K562 (cell line): ENCODE results near the gene EEF2K. TPM values are rescaled to one million over a fixed set of nuclear protein-coding genes. Genes with fewer than 3 reads are reported as not detected.
A peak's percentile ranks its signal among the peaks of the same experiment; 100 is the strongest.

ENCODE experiments used
- ATF4 ChIP-seq: fragments of 450-650 bp; formaldehyde crosslinking; IDR thresholded peaks from 2 replicates; pipeline ENCODE4 v1.4.0; 2022; ENCODE audit warnings: mild to moderate bottlenecking, moderate library complexity
- BRCA1 ChIP-seq, 2 experiments: fragments of 450-650 bp in 1 of 2; sonication (generic) in 1 of 2; formaldehyde crosslinking in 1 of 2; IDR thresholded peaks; 2 replicates each; pipeline versions ENCODE4 v1.5.0 to v1.6.1; 2017 to 2020; ENCODE audit warnings: mild to moderate bottlenecking in 1 of 2, missing genetic modification reagents in 1 of 2
- ERF ChIP-seq: fragments of 450-650 bp; formaldehyde crosslinking; IDR thresholded peaks from 2 replicates; pipeline ENCODE4 v1.4.0; 2020; ENCODE audit warnings: mild to moderate bottlenecking, mixed read lengths
- EWSR1 ChIP-seq: fragments of 450-650 bp; IDR thresholded peaks from 2 replicates; pipeline ENCODE4 v1.6.1; 2018; ENCODE audit warnings: borderline replicate concordance, mild to moderate bottlenecking, low read depth, moderate library complexity; ENCODE audit not compliant: partially characterized antibody
- FOXK2 ChIP-seq, 2 experiments: fragments of 450-650 bp; IDR thresholded peaks in 1 of 2; conservative IDR thresholded peaks in 1 of 2; 2 replicates each; pipeline ENCODE4 v1.6.1; 2016; ENCODE audit warnings: low read depth in 2 of 2, mild to moderate bottlenecking in 1 of 2
- KDM1A ChIP-seq, 2 experiments: fragments of 450-650 bp; IDR thresholded peaks; 2 replicates each; pipeline ENCODE4 v1.6.1; 2016; ENCODE audit warnings: mild to moderate bottlenecking in 2 of 2
- MXD1 ChIP-seq: fragments of 250-450 bp; sonication (Bioruptor Pico); IDR thresholded peaks from 2 replicates; pipeline ENCODE4 v1.8.0; 2021; ENCODE audit warnings: borderline replicate concordance, mild to moderate bottlenecking, moderate library complexity; ENCODE audit not compliant: poor library complexity, severe bottlenecking
- NR2C2 ChIP-seq, 2 experiments: fragments of 200-800 bp in 1 of 2; sonication (Bioruptor generic) in 1 of 2; sonication (generic) in 1 of 2; formaldehyde crosslinking in 1 of 2; IDR thresholded peaks; 2 replicates each; pipeline versions ENCODE4 v1.6.1 to v1.8.0; 2016 to 2022; ENCODE audit warnings: mild to moderate bottlenecking in 1 of 2, missing compliant biosample characterization in 1 of 2, missing genetic modification characterization in 1 of 2, missing genetic modification reagents in 1 of 2
- POLR2AphosphoS5 ChIP-seq: IDR thresholded peaks from 2 replicates; pipeline ENCODE4 v1.6.1; 2011; ENCODE audit warnings: mild to moderate bottlenecking, low read depth, low read length, moderate library complexity; ENCODE audit not compliant: control insufficient read depth, insufficient read depth
- TBL1XR1 ChIP-seq, 2 experiments: IDR thresholded peaks; 2 replicates each; pipeline ENCODE4 v1.6.1; 2012; ENCODE audit warnings: improper control_type of control experiment in 2 of 2, low read length in 2 of 2, mild to moderate bottlenecking in 1 of 2
- TCF7 ChIP-seq: sonication (generic); IDR thresholded peaks from 2 replicates; pipeline ENCODE4 v1.6.1; 2016; ENCODE audit warnings: antibody characterized with exemption, borderline replicate concordance
- TFAM ChIP-seq: fragments of 250-450 bp; sonication (Bioruptor Pico); conservative IDR thresholded peaks from 2 replicates; pipeline ENCODE4 v1.5.0; 2021; ENCODE audit warnings: mild to moderate bottlenecking, moderate library complexity
- THRB ChIP-seq: fragments of 450-650 bp; formaldehyde crosslinking; conservative IDR thresholded peaks from 2 replicates; pipeline ENCODE4 v1.4.0; 2022; ENCODE audit warnings: mild to moderate bottlenecking, missing genetic modification characterization
- TSC22D4 ChIP-seq: fragments of 450-650 bp; IDR thresholded peaks from 2 replicates; pipeline ENCODE4 v1.6.1; 2016; ENCODE audit warnings: missing genetic modification characterization, missing biosample characterization, control low read depth
- ZBTB7A ChIP-seq: IDR thresholded peaks from 2 replicates; pipeline ENCODE4 v1.6.1; 2011; ENCODE audit warnings: low read depth, mild to moderate bottlenecking, low read length, moderate library complexity, borderline replicate concordance; ENCODE audit not compliant: control insufficient read depth
- ZFP30 ChIP-seq: fragments of 250-450 bp; sonication (Bioruptor Pico); IDR thresholded peaks from 2 replicates; pipeline ENCODE4 v1.8.0; 2022; ENCODE audit warnings: moderate library complexity, mild to moderate bottlenecking, inconsistent platforms, borderline replicate concordance
- ZNF668 ChIP-seq: fragments of 250-450 bp; sonication (Bioruptor Pico); IDR thresholded peaks from 2 replicates; pipeline ENCODE4 v1.8.0; 2022; ENCODE audit warnings: mild to moderate bottlenecking, inconsistent platforms
- polyA plus RNA-seq, 8 experiments: library from polyadenylated mRNA; depleted of rRNA in 4 of 8; stranded (reverse) in 5 of 8; unstranded in 3 of 8; fragments of >200 nt; fragmentation: Nextera tagmentation in 2 of 8; fragmentation: Illumina TruSeq in 1 of 8; extraction: Ambion mirVana in 2 of 8; extraction: Trizol in 1 of 8; gene quantifications; 2 replicates each; pipeline versions ENCODE4 v1.2.1 to v1.2.3, GENCODE V29; 2011 to 2014; ENCODE audit warnings: inconsistent platforms in 1 of 8, missing spikeins in 1 of 8
- total RNA-seq, 7 experiments: library from RNA; depleted of rRNA in 6 of 7; stranded (reverse); fragments of >200 nt in 6 of 7; fragmentation: Illumina TruSeq in 2 of 7; extraction: Trizol in 2 of 7; gene quantifications; 2 replicates each; pipeline versions ENCODE4 v1.2.1 to v1.2.3, GENCODE V29; 2011 to 2021; ENCODE audit warnings: low replicate concordance in 1 of 7
- TF ChIP-seq, protein P1 (sequence below): fragments of 450-650 bp; IDR thresholded peaks from 2 replicates; pipeline ENCODE4 v1.6.1; 2014; ENCODE audit warnings: low read depth, mild to moderate bottlenecking, moderate library complexity, borderline replicate concordance
- TF ChIP-seq, protein P2 (sequence below): fragments of 200-800 bp; sonication (Bioruptor generic); IDR thresholded peaks from 2 replicates; pipeline ENCODE4 v1.6.1; 2017; ENCODE audit warnings: missing genetic modification characterization, missing compliant biosample characterization

Gene EEF2K
- total and polyA plus RNA-seq, 9 of the 15 experiments (the other 6 are each of a cell fraction or from before 2014, with no cell fraction given): 3.0 to 35.2 (median 12.2) TPM

- TF ChIP-seq TBL1XR1 (IDR thresholded peaks at IDR 0.05; ENCODE audit: low read length in 2 of 2): peak in 1 of 2 experiments; percentile 96; a peak in 3 of 4 replicates
- peak; percentile 94 for TF ChIP-seq MXD1
- no peak for TF ChIP-seq ATF4 (CRISPR knock-in tag)
- no peak for TF ChIP-seq EWSR1
- no peak for TF ChIP-seq TSC22D4 (tag)
- 0 out of 2 replicates have a peak, but pooled peaks have one; percentile 22 for TF ChIP-seq NR2C2 (CRISPR knock-in tag; IDR thresholded peaks at IDR 0.05)
- TF ChIP-seq NR2C2 (tag; IDR thresholded peaks at IDR 0.05): no peak; the same call in 1 of the 2 replicates
- peak in 1 of 2 experiments; percentile 30; a peak in 1 of 4 replicates for TF ChIP-seq KDM1A (IDR thresholded peaks at IDR 0.05)
- TF ChIP-seq POLR2AphosphoS5: peak; percentile 28; the same call in 1 of the 2 replicates
- TF ChIP-seq, protein P1, sequence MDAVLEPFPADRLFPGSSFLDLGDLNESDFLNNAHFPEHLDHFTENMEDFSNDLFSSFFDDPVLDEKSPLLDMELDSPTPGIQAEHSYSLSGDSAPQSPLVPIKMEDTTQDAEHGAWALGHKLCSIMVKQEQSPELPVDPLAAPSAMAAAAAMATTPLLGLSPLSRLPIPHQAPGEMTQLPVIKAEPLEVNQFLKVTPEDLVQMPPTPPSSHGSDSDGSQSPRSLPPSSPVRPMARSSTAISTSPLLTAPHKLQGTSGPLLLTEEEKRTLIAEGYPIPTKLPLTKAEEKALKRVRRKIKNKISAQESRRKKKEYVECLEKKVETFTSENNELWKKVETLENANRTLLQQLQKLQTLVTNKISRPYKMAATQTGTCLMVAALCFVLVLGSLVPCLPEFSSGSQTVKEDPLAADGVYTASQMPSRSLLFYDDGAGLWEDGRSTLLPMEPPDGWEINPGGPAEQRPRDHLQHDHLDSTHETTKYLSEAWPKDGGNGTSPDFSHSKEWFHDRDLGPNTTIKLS: peak; percentile 60; the same call in 1 of the 2 replicates
- TF ChIP-seq THRB (CRISPR knock-in tag): 0 out of 2 replicates have a peak, but pooled peaks have one; percentile 50
- peak; percentile 86 to 87 for TF ChIP-seq FOXK2 (conservative IDR thresholded peaks at IDR 0.05 in 1 of 2, IDR thresholded peaks at IDR 0.05 in 1 of 2; ENCODE audit: low read depth in 2 of 2)
- peak; percentile 83 for TF ChIP-seq ZBTB7A
- TF ChIP-seq TFAM (CRISPR knock-in tag): no peak
- TF ChIP-seq ERF (CRISPR knock-in tag): no peak
- TF ChIP-seq TCF7: 0 out of 2 replicates have a peak, but pooled peaks have one; percentile 29
- TF ChIP-seq BRCA1 (IDR thresholded peaks at IDR 0.05): no peak
- no peak for TF ChIP-seq BRCA1 (CRISPR knock-in tag; IDR thresholded peaks at IDR 0.05)
- TF ChIP-seq ZNF668 (CRISPR knock-in tag): no peak
- TF ChIP-seq, protein P2, sequence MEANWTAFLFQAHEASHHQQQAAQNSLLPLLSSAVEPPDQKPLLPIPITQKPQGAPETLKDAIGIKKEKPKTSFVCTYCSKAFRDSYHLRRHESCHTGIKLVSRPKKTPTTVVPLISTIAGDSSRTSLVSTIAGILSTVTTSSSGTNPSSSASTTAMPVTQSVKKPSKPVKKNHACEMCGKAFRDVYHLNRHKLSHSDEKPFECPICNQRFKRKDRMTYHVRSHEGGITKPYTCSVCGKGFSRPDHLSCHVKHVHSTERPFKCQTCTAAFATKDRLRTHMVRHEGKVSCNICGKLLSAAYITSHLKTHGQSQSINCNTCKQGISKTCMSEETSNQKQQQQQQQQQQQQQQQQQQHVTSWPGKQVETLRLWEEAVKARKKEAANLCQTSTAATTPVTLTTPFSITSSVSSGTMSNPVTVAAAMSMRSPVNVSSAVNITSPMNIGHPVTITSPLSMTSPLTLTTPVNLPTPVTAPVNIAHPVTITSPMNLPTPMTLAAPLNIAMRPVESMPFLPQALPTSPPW (CRISPR knock-in tag): peak; percentile 88
- TF ChIP-seq ZFP30 (CRISPR knock-in tag): no peak
Observed at GRCh38 chr16:22297114-22297870, 91.2 kb downstream of the EEF2K start, which contains the start of gene POLR3E (continued).
